Right atrium auricular region (tissue), 2 donors: ENCODE data around the gene HPSE2. TPM values are rescaled to one million over a fixed set of nuclear protein-coding genes. Genes with fewer than 3 reads are reported as not detected.

ENCODE experiments used
- DNase-seq: peaks from one replicate; pipeline ENCODE4 v3.0.0-alpha.2; 2019; ENCODE audit warnings: low spot score
- H3K27ac ChIP-seq, 2 donors: fragments of 200-600 bp; sonication (generic); 1 replicate in 1 of 2; 2 replicates in 1 of 2; pipeline ENCODE4 v1.5.1; 2016 to 2019
- H3K27me3 ChIP-seq, 2 donors: fragments of 200-600 bp; sonication (generic); one replicate each; pipeline versions ENCODE4 v1.5.1 to v1.6.0; 2017 to 2019
- H3K36me3 ChIP-seq: fragments of 200-600 bp; sonication (generic); one replicate; pipeline ENCODE4 v1.5.1; 2016
- H3K4me1 ChIP-seq, 2 donors: fragments of 200-600 bp; sonication (generic); one replicate each; pipeline versions ENCODE4 v1.5.1 to v1.6.0; 2017 to 2019
- H3K4me3 ChIP-seq, 2 donors: fragments of 200-600 bp; sonication (generic); 1 replicate in 1 of 2; 2 replicates in 1 of 2; pipeline ENCODE4 v1.5.1; 2017 to 2019; ENCODE audit warnings: mild to moderate bottlenecking in 1 of 2, moderate library complexity in 1 of 2
- H3K9me3 ChIP-seq, 2 donors: fragments of 200-600 bp; sonication (generic); one replicate each; pipeline ENCODE4 v1.5.1; 2019
- total RNA-seq, 2 donors: library from RNA; depleted of rRNA; stranded (reverse); fragments of >200 nt; gene quantifications; one replicate each; pipeline ENCODE4 v1.1.0, GENCODE V29; 2016
- TF ChIP-seq, protein P1 (sequence below), 2 donors: fragments of 200-600 bp; sonication (generic); IDR thresholded peaks; one replicate each; pipeline ENCODE4 v1.5.1; 2019; ENCODE audit warnings: antibody characterized with exemption in 2 of 2

HPSE2 gene
- total RNA-seq, 2 donors from 2014 or later, result not detected

DNA sequence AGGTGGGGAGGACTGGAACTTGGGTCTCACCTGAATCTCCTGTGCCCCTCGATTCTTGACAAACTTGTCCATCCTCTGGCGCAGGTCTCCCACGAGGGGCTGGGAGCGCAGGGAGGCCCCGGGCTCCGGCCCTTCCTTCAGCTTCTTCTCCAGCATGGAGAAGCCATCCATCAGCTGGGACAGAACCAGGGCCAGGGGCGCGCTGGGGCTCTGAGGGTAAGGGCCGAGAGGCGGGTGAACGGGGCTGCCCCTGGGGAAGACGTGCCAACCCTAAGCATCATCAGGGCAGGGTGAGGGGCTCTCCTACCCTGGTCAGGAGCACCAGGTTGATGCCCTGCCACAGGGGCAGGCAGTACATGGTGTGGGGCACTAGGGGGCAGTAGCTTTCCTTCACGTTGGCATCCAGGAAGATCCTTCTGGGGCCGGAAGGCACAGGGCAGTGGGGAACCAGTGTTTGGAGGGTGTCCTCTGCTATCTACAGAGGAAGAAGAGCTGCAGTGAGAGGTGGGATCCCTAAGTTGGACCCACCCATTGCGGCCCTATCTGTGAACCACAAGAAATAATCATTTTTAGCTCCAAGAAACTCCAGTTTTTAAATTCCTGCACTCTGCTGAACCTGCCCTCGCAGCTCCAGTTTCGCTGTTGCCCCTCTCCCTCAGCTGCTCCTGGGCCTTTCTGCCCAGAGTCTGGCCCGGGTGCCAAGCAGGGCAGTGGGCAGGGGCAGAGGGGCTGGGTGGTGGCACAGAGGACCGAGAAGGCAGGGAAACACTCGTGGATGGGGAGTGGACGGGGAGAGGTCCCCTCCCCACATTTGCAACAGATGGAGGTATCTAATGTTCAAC, 809.9 kb downstream of the HPSE2 start:
- peaks cover 32% of the 10 kb centered on the region for H3K36me3 ChIP-seq
- no peak overlapping the region for H3K4me3 ChIP-seq
- H3K4me1 ChIP-seq, result no peaks in the 10 kb centered on the region
- no peak overlapping the region for H3K27ac ChIP-seq
- TF ChIP-seq, protein P1, sequence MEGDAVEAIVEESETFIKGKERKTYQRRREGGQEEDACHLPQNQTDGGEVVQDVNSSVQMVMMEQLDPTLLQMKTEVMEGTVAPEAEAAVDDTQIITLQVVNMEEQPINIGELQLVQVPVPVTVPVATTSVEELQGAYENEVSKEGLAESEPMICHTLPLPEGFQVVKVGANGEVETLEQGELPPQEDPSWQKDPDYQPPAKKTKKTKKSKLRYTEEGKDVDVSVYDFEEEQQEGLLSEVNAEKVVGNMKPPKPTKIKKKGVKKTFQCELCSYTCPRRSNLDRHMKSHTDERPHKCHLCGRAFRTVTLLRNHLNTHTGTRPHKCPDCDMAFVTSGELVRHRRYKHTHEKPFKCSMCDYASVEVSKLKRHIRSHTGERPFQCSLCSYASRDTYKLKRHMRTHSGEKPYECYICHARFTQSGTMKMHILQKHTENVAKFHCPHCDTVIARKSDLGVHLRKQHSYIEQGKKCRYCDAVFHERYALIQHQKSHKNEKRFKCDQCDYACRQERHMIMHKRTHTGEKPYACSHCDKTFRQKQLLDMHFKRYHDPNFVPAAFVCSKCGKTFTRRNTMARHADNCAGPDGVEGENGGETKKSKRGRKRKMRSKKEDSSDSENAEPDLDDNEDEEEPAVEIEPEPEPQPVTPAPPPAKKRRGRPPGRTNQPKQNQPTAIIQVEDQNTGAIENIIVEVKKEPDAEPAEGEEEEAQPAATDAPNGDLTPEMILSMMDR (IDR thresholded peaks at IDR 0.05), result peak; percentile 59 to 70
- H3K9me3 ChIP-seq, result no peaks in the 10 kb centered on the region
- H3K27me3 ChIP-seq, result no peaks in the 10 kb centered on the region
- peak; percentile 57 for DNase-seq

DNA sequence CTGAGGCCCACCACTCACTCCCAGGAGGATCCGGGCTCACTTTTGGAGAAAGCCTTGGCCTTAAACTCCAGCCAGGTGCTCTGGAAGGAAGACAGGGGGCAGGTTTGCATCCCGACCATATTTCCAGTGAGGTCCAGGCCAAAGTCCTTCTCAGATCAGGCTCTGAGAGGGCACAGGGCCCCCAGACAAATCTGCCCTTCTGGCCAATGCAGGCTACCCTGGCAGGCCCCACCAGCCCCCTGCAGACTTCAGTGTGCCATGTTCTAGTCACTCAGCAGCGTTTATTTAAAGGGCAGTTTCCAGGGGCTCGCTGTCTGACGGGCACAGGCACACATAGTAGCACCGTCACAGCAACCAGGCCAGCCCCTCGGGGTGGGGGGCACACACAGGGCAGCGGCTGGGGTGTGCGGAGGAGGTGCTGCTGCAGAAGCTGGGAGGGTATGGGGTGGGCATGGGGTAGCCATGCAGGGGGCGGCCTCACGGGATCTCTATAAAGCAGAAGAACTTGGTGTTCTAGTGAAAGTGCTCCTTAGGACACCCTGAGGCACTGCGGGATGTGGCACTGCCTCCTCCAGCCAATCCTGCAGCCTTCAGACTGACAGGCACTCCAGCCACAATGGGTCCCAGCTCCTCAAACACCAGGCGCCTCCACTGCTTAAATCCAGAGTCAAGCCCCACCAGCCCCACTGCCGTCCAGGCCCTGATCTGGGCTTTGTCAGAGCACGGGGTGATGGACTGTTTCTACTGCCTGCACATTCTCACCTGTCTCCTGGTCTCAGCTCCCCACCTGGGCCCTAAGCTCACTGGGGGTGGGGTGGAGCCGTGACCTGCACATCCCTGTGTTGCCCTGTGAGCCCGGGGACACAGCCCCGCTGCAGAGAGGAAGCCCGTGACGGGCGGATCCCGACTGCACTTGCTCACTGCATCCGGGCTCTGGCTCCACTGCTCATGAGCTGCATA, 811.1 kb downstream of the HPSE2 start:
- Histone ChIP-seq H3K27me3 (no peaks in the 10 kb centered on the region), H3K9me3 (no peaks in the 10 kb centered on the region), H3K4me1 (no peaks in the 10 kb centered on the region), H3K36me3 (peaks cover 32% of the 10 kb centered on the region), H3K27ac (no peak overlapping the region), H3K4me3 (no peak overlapping the region)
- TF ChIP-seq, protein P1 (IDR thresholded peaks at IDR 0.05), result no peak
- peak; percentile 49 for DNase-seq

DNA sequence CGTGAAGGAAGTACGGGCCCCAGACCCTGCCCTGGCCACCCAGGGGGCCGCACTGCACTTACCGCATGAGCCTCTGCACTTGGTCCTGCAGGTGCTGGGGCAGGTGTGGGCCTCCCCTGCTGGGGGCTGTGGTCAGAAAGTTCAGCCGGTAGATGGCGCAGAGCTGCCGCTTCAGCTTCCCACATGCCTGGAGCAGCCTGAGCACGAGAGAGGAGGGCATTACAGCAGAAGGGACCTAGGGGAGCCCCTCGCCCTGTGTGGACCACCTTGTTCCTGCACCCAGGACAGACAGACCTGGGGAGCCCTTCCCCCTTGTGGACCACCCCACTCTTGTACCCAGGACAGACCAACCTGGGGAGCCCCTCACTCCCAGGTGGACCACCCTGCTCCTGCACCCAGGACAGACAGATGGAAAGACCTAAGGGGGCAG, 811.9 kb downstream of the HPSE2 start:
- TF ChIP-seq, protein P1 (IDR thresholded peaks at IDR 0.05), result peak in 1 of 2 donors; percentile 33
- H3K27me3 ChIP-seq, result no peaks in the 10 kb centered on the region
- peaks cover 34% of the 10 kb centered on the region for H3K36me3 ChIP-seq
- no peaks in the 10 kb centered on the region for H3K9me3 ChIP-seq
- H3K4me1 ChIP-seq, result no peaks in the 10 kb centered on the region
- no peak for DNase-seq
- no peak overlapping the region for H3K4me3 ChIP-seq
- no peak overlapping the region for H3K27ac ChIP-seq

DNA sequence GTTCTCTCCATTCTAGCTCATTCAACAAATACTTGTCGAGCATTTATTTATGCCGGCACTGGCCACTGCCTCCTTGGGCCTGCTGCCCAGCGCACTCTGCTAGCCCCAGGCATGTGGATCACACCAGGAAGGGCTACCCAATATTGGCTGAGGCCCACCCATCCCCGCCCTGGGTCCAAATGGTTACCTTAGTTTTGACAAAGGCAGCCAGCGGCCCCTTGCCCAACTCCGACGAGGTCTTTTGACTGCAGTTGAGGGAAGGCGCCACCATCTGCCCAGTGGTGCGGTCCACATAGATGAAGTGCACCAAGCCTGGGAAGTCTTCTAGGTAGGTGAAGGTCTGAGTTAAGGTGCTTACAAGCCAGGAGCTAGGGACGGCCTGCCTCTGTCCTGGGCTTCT, 813.5 kb downstream of the HPSE2 start:
- Histone ChIP-seq H3K27me3 (no peaks in the 10 kb centered on the region), H3K4me1 (no peaks in the 10 kb centered on the region), H3K4me3 (no peak overlapping the region), H3K9me3 (no peaks in the 10 kb centered on the region), H3K27ac (no peak overlapping the region), H3K36me3 (peaks cover 38% of the 10 kb centered on the region)
- TF ChIP-seq, protein P1 (IDR thresholded peaks at IDR 0.05), result no peak
- no peak for DNase-seq

DNA sequence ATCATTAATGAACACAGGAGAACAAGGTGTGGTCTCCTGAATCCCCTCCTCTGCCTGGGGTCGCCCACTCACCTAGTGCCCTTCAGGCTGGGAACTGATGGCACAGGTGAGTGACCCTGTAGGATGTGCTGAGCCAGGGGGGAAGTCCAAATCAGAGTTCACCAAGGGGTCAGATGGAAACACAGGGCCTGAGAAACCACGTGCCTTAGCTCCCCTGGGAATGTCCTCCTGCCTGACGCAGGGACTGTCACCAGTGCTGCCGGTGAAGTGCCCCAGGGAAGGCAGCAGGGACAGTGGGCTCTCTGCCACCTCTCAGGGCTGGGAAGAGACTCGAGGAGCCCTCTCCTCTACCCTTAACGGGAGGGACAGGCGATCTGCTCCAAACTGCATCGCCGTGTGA, 814.9 kb downstream of the HPSE2 start:
- Histone ChIP-seq H3K9me3 (no peaks in the 10 kb centered on the region), H3K4me1 (peaks cover 0 to under 1% of the 10 kb centered on the region in 2 donors), H3K27me3 (no peaks in the 10 kb centered on the region), H3K36me3 (peaks cover 39% of the 10 kb centered on the region), H3K4me3 (no peak overlapping the region), H3K27ac (no peak overlapping the region)
- DNase-seq, result no peak
- TF ChIP-seq, protein P1 (IDR thresholded peaks at IDR 0.05), result no peak
